Stimulated activated CD4-positive, alpha-beta T cell treated with anti-CD3 and anti-CD28 coated beads, TNF-alpha, amount 100 ng/mL, for 4 hours (primary cell): ENCODE measurements around the gene ARSJ.

Experiments used
- DNase-seq, 3 experiments: peaks; one replicate each; pipeline ENCODE4 v3.0.0-alpha.2; 2020; ENCODE audit warnings: low read depth in 3 of 3

Gene ARSJ

GRCh38 chr4:113987382-113987941 is 8.0 kb upstream of the ARSJ start:
- no peak for DNase-seq

- no peak for DNase-seq
Measured at GRCh38 chr4:113982181-113982580, 2.7 kb upstream of the ARSJ start.

- no peak for DNase-seq
Measured at GRCh38 chr4:113981591-113981990, 2.1 kb upstream of the ARSJ start.

GRCh38 chr4:113979905-113980615 is 613 bp upstream of the ARSJ start:
- no peak for DNase-seq

- no peak for DNase-seq
Measured at GRCh38 chr4:113978561-113979147, 793 bp downstream of the ARSJ start.

GRCh38 chr4:113978105-113978504 is 1.3 kb downstream of the ARSJ start:
- DNase-seq, result no peak

GRCh38 chr4:113977526-113977855 is 2.0 kb downstream of the ARSJ start:
- DNase-seq, result no peak

GRCh38 chr4:113976741-113977525 is 2.5 kb downstream of the ARSJ start:
- DNase-seq, result no peak

GRCh38 chr4:113975578-113975977 is 3.9 kb downstream of the ARSJ start:
- no peak for DNase-seq

- DNase-seq, result no peak
Measured at GRCh38 chr4:113974467-113974866, 5.0 kb downstream of the ARSJ start.

GRCh38 chr4:113973345-113973744 is 6.1 kb downstream of the ARSJ start:
- DNase-seq, result no peak

GRCh38 chr4:113972781-113973180 is 6.7 kb downstream of the ARSJ start:
- no peak for DNase-seq

- DNase-seq, result no peak
Measured at GRCh38 chr4:113971706-113972360, 7.6 kb downstream of the ARSJ start.

GRCh38 chr4:113969709-113970334 is 9.6 kb downstream of the ARSJ start:
- DNase-seq, result no peak

GRCh38 chr4:113968473-113968872 is 11.0 kb downstream of the ARSJ start:
- DNase-seq, result no peak

- no peak for DNase-seq
Measured at GRCh38 chr4:113967687-113968086, 11.8 kb downstream of the ARSJ start.

- DNase-seq, result no peak
Measured at GRCh38 chr4:113962719-113963265, 16.7 kb downstream of the ARSJ start.

- DNase-seq, result no peak
Measured at GRCh38 chr4:113962016-113962347, 17.5 kb downstream of the ARSJ start.

- DNase-seq, result no peak
Measured at GRCh38 chr4:113960684-113961321, 18.6 kb downstream of the ARSJ start.

GRCh38 chr4:113959539-113959937 is 19.9 kb downstream of the ARSJ start:
- DNase-seq, result no peak
